ENCODE results near the gene HLA-DPA1. TPM values are rescaled to one million over a fixed set of nuclear protein-coding genes. Genes with fewer than 3 reads are reported as not detected.

The HLA-DPA1 gene
- total and polyA plus RNA-seq, 4 donors = 96.2 to 321 (median 145) TPM

- Histone ChIP-seq H3K9ac (ENCODE audit: insufficient read depth in 1 of 2, low read length in 2 of 2) (no peak overlapping the region), H3K36me3 (ENCODE audit: control insufficient read depth in 4 of 4, insufficient read depth in 4 of 4, low read length in 4 of 4) (no peaks in the 10 kb centered on the region), H3K27me3 (ENCODE audit: control insufficient read depth in 3 of 3, insufficient read depth in 3 of 3, low read length in 2 of 3) (peaks cover 0 to 4% (median 2%) of the 10 kb centered on the region in 3 donors), H3K9me3 (ENCODE audit: control insufficient read depth in 4 of 4, insufficient read depth in 3 of 4, low read length in 3 of 4) (no peaks in the 10 kb centered on the region), H3K4me1 (ENCODE audit: control insufficient read depth in 5 of 5, insufficient read depth in 5 of 5, low read length in 5 of 5) (no peaks in the 10 kb centered on the region), H3K27ac (ENCODE audit: low read depth in 1 of 2, low read length in 1 of 2) (no peak overlapping the region), H3K4me3 (no peak overlapping the region)
- DNase-seq (no peak), ATAC-seq (ENCODE audit: insufficient read depth, low FRiP score) (peak; percentile 2)
- WGBS, 2 donors = 42 to 51% methylated on average over 4 of the region's 4 CpGs
- no peak for TF ChIP-seq CTCF (IDR thresholded peaks at IDR 0.05; ENCODE audit: control extremely low read depth, extremely low read depth)
These were observed 20.2 kb downstream of the HLA-DPA1 start for GRCh38 chr6:33053230-33053629.

- DNase-seq (no peak), ATAC-seq (ENCODE audit: insufficient read depth, low FRiP score) (no peak)
- no peak for TF ChIP-seq CTCF (IDR thresholded peaks at IDR 0.05; ENCODE audit: control extremely low read depth, extremely low read depth)
- Histone ChIP-seq H3K4me1 (ENCODE audit: control insufficient read depth in 5 of 5, insufficient read depth in 5 of 5, low read length in 5 of 5) (no peaks in the 10 kb centered on the region), H3K9ac (ENCODE audit: insufficient read depth in 1 of 2, low read length in 2 of 2) (no peak overlapping the region), H3K36me3 (ENCODE audit: control insufficient read depth in 4 of 4, insufficient read depth in 4 of 4, low read length in 4 of 4) (no peaks in the 10 kb centered on the region), H3K4me3 (no peak overlapping the region), H3K27me3 (ENCODE audit: control insufficient read depth in 3 of 3, insufficient read depth in 3 of 3, low read length in 2 of 3) (peaks cover 0 to 5% (median 2%) of the 10 kb centered on the region in 3 donors), H3K27ac (ENCODE audit: low read depth in 1 of 2, low read length in 1 of 2) (no peak overlapping the region), H3K9me3 (ENCODE audit: control insufficient read depth in 4 of 4, insufficient read depth in 3 of 4, low read length in 3 of 4) (no peaks in the 10 kb centered on the region)
These were observed 20.8 kb downstream of the HLA-DPA1 start for GRCh38 chr6:33052627-33053026.

GRCh38 chr6:33050014-33050810 lies 23.2 kb downstream of the HLA-DPA1 start:
- ATAC-seq (ENCODE audit: insufficient read depth, low FRiP score) (no peak), DNase-seq (no peak)
- Histone ChIP-seq H3K4me1 (ENCODE audit: control insufficient read depth in 5 of 5, insufficient read depth in 5 of 5, low read length in 5 of 5) (no peaks in the 10 kb centered on the region), H3K9me3 (ENCODE audit: control insufficient read depth in 4 of 4, insufficient read depth in 3 of 4, low read length in 3 of 4) (peaks cover 0 to 2% (median 0%) of the 10 kb centered on the region in 4 donors), H3K27ac (ENCODE audit: low read depth in 1 of 2, low read length in 1 of 2) (peak overlapping the region in 1 of 2 donors; percentile 33), H3K9ac (ENCODE audit: insufficient read depth in 1 of 2, low read length in 2 of 2) (no peak overlapping the region), H3K4me3 (no peak overlapping the region), H3K27me3 (ENCODE audit: control insufficient read depth in 3 of 3, insufficient read depth in 3 of 3, low read length in 2 of 3) (peaks cover 0 to 5% (median 2%) of the 10 kb centered on the region in 3 donors), H3K36me3 (ENCODE audit: control insufficient read depth in 4 of 4, insufficient read depth in 4 of 4, low read length in 4 of 4) (no peaks in the 10 kb centered on the region)
- 62 to 72% methylated on average over 6 of the region's 6 CpGs for WGBS, 2 donors
- no peak for TF ChIP-seq CTCF (IDR thresholded peaks at IDR 0.05; ENCODE audit: control extremely low read depth, extremely low read depth)

Measured in lung (tissue), 12 donors.